ENCODE data around the gene SLC25A1. TPM values are rescaled to one million over a fixed set of nuclear protein-coding genes. Genes with fewer than 3 reads are reported as not detected.

Gene SLC25A1
- total and polyA plus RNA-seq, 2 of the 8 experiments (the other 6 are each of a cell fraction or from before 2014, with no cell fraction given) = 110 to 148 TPM

- no peak for TF ChIP-seq CBX5 (IDR thresholded peaks at IDR 0.05; ENCODE audit: low read depth, low read length)
- no peak for TF ChIP-seq KDM5A (IDR thresholded peaks at IDR 0.05; ENCODE audit: low read length)
- TF ChIP-seq JUN (IDR thresholded peaks at IDR 0.05; ENCODE audit: low read depth, low read length) = no peak
- no peak for TF ChIP-seq TBP (IDR thresholded peaks at IDR 0.05; ENCODE audit: low read depth, low read length)
These were observed 5.9 kb upstream of the SLC25A1 start (continued) for GRCh38 chr22:19184276-19184997.

All from H1 (cell line).